ENCODE measurements around the gene PTPN4. TPM values are rescaled to one million over a fixed set of nuclear protein-coding genes. Genes with fewer than 3 reads are reported as not detected.

Gene PTPN4
- total and polyA plus RNA-seq, 9 of the 15 experiments (the other 6 are each of a cell fraction or from before 2014, with no cell fraction given) = 5.0 to 32.8 (median 27.3) TPM

GRCh38 chr2:120012363-120012762 is 252.6 kb downstream of the PTPN4 start (continued):
- TF ChIP-seq MYNN (IDR thresholded peaks at IDR 0.05) (no peak), MYNN (CRISPR knock-in tag; IDR thresholded peaks at IDR 0.05) (no peak), TAF9B (IDR thresholded peaks at IDR 0.05; ENCODE audit: partially characterized antibody) (peak; percentile 12), MCM7 (IDR thresholded peaks at IDR 0.05) (no peak), E2F6 (IDR thresholded peaks at IDR 0.05; ENCODE audit: borderline replicate concordance in 1 of 2, extremely low read depth in 1 of 2, insufficient read depth in 1 of 2, insufficient read length in 1 of 2, low read depth in 1 of 2, low read length in 1 of 2, poor library complexity in 1 of 2, severe bottlenecking in 1 of 2) (no peak), TSC22D4 (tag; IDR thresholded peaks at IDR 0.05) (no peak), KHSRP (IDR thresholded peaks at IDR 0.05) (no peak), PBX2 (CRISPR knock-in tag; IDR thresholded peaks at IDR 0.05; ENCODE audit: low read depth) (no peak), PBX2 (tag; conservative IDR thresholded peaks at IDR 0.05; ENCODE audit: low read depth) (peak; percentile 22; the same call in 1 of the 2 replicates), FIP1L1 (IDR thresholded peaks at IDR 0.05; ENCODE audit: low read depth, low read length, poor library complexity, severe bottlenecking) (no peak), HDAC6 (IDR thresholded peaks at IDR 0.05; ENCODE audit: low read depth, low read length) (no peak), MIER1 (IDR thresholded peaks at IDR 0.05; ENCODE audit: low read depth) (no peak), POLR3A (IDR thresholded peaks at IDR 0.05; ENCODE audit: borderline replicate concordance, extremely low read depth, insufficient read depth, insufficient read length) (no peak), SREBF1 (IDR thresholded peaks at IDR 0.05; ENCODE audit: borderline replicate concordance, low read depth, low read length) (no peak), FUS (optimal IDR thresholded peaks at IDR 0.05; ENCODE audit: low read depth, low read length) (no peak), MECOM (CRISPR knock-in tag; IDR thresholded peaks at IDR 0.05) (no peak)

Data from K562 (cell line).